RWPE1 (cell line): ENCODE data around the gene FEM1B.

Experiments
- CTCF ChIA-PET: fragments of 350-600 bp; sonication (Branson Sonifier 250); formaldehyde crosslinking; extraction: SDS; loops from one replicate; lab custom pipeline; 2021; lab: Yijun Ruan, JAX
- POLR2A ChIA-PET: fragments of 400-600 bp; formaldehyde crosslinking; extraction: SDS; loops from one replicate; lab custom pipeline; 2020; ENCODE audit warnings: antibody characterized with exemption; ENCODE audit not compliant: low non-redundant PET; lab: Yijun Ruan, JAX
- DNase-seq: peaks from one replicate; pipeline ENCODE4 v3.0.0; 2012; ENCODE audit warnings: low spot score
- H3K27ac ChIP-seq: fragments of 450-650 bp; 2 replicates; pipeline ENCODE4 v1.5.1; 2017
- TF ChIP-seq, protein P1 (sequence below): fragments of 450-650 bp; conservative IDR thresholded peaks from 2 replicates; pipeline ENCODE4 v1.5.1; 2017; ENCODE audit warnings: low read depth, mild to moderate bottlenecking

FEM1B gene

DNA sequence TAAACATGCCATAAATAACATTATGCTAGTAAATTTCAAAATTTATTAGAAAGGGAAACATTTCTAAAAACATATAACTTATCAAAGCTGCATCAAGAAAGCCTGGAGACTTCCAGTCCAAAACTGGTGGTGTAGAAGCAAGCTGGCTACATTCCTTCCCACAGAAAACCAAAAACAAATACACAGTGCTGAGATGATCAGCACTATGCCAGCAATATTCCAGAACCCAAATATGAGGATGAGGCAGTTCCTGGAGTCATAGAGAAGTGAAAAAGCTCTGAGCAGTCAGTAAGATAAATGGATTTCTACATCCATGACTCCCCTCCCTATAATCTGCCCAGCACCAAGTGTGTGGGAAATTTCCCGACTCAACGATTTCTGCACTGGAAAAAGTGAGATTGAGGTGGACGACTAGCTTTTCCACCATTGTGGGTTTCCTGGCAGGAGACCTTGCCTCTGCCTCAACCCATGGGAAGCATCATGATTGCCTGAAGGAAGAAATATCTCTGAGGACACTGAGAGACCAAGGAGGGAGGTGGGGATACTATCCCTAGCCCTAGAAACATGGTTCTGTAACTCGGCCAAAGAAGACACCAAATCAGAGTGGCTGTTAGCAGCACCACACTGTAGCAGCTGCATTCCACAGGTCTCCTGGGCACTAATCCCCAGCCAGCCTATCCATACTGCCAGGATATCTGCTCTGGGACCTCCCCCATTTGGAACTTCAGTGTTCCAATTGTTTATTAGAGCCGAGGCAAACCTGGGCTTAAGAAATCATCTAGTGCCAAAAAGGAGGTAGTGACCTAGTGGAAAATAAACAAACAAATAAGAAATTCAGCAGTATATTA, 36.2 kb upstream of the FEM1B start:
- POLR2A ChIA-PET = interaction anchor here (0.5 kb wide), 1 partner anchor 1493 kb away, joined by 3 read pairs; no protein-coding TSS in a partner anchor

GRCh38 chr15:68244235-68244634, 33.3 kb upstream of the FEM1B start:
- no peak for DNase-seq
- POLR2A ChIA-PET = no interaction called here
- CTCF ChIA-PET = interaction anchor here (0.6 to 1.9 kb wide), 4 partner anchors 9 to 370 kb away, joined by 3 to 9 read pairs (median 5); no protein-coding TSS in a partner anchor
- H3K27ac ChIP-seq = no peak overlapping the region
- TF ChIP-seq, protein P1, sequence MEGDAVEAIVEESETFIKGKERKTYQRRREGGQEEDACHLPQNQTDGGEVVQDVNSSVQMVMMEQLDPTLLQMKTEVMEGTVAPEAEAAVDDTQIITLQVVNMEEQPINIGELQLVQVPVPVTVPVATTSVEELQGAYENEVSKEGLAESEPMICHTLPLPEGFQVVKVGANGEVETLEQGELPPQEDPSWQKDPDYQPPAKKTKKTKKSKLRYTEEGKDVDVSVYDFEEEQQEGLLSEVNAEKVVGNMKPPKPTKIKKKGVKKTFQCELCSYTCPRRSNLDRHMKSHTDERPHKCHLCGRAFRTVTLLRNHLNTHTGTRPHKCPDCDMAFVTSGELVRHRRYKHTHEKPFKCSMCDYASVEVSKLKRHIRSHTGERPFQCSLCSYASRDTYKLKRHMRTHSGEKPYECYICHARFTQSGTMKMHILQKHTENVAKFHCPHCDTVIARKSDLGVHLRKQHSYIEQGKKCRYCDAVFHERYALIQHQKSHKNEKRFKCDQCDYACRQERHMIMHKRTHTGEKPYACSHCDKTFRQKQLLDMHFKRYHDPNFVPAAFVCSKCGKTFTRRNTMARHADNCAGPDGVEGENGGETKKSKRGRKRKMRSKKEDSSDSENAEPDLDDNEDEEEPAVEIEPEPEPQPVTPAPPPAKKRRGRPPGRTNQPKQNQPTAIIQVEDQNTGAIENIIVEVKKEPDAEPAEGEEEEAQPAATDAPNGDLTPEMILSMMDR = no peak

More for the DNA sequence above, 36.2 kb upstream of the FEM1B start:
- TF ChIP-seq, protein P1 = no peak
- CTCF ChIA-PET = no interaction called here
- no peak for DNase-seq
- H3K27ac ChIP-seq = no peak overlapping the region

DNA sequence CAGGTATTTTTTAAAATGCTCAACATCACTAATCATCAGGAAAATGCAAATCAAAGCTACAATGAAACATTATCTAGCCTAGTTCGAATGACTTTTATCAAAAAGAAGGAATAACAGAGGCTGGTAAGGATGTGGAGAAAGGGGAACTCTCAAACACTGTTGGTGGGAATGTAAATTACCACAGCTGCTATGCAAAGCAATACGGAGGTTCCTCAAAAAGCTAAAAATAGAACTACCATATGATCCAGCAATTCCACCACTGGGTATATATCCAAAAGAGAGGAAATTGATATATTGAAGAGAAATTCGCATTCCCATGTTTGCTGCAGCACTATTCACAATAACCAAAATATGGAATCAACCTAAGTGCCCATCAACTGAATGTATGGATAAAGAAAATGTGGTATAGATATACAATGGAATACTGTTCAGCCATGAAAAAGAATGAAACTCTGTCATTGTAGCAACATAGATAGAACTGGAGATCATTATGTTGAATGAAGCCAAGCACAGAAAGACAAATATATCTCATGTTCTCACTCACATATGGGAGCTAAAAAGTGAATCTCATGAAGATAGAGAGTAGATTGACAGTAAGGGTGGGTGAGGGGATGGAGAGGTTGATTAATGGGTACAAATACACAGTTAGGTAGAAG, 28.4 kb upstream of the FEM1B start:
- ChIA-PET POLR2A (no interaction called here), CTCF (interaction anchor here (0.6 to 0.9 kb wide), 2 partner anchors 57 to 627 kb away, joined by 3 read pairs; no protein-coding TSS in a partner anchor)
- TF ChIP-seq, protein P1 = no peak
- no peak for DNase-seq
- H3K27ac ChIP-seq = no peak overlapping the region

DNA sequence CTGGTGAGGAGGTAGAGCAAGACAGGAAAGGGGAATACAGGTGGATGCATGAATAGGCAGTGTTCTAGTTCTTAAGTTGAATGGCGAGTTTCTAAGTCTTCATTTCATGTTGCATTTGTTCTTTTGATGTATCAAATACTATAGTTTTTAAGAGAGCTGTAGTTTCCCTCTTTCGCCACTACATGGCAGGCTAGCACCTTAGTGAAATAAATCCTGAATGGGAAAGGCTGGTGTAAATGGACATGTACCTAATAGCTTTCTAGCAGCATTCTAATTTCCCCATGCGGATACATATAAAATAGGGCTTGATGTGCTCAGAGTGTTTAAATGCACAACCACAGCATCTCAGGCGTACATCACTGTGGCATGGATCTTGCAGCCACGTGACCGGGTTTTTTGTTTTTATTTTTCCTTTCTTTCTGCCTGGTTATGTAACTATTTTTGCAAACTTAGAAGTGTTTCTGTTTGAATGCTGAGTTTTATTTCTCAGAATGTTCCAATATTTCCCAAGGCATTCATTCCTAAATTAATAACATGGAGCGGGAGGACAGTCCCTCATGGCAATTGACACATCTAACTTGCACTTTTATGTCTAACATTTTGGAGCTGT, 24.5 kb upstream of the FEM1B start:
- peak; percentile 75 for DNase-seq
- TF ChIP-seq, protein P1 = peak; percentile 99
- H3K27ac ChIP-seq = no peak overlapping the region
- CTCF ChIA-PET = interaction anchor here (0.6 to 2.0 kb wide), 27 partner anchors 9 to 881 kb away, joined by 3 to 39 read pairs (median 5); partner anchors contain the start of gene FEM1B
- POLR2A ChIA-PET = interaction anchor here (0.7 to 1.0 kb wide), 2 partner anchors 11 to 24 kb away, joined by 4 to 5 read pairs; partner anchors contain the start of gene FEM1B

- DNase-seq = peak; percentile 84
- ChIA-PET CTCF (interaction anchor here (0.6 to 0.9 kb wide), 3 partner anchors 24 to 51 kb away, joined by 3 to 4 read pairs (median 3); no protein-coding TSS in a partner anchor), POLR2A (interaction anchor here (0.7 to 1.1 kb wide), 4 partner anchors 17 to 1493 kb away, joined by 4 to 13 read pairs (median 8); partner anchors contain the start of gene FEM1B)
- peak overlapping the region; percentile 97 for H3K27ac ChIP-seq
- TF ChIP-seq, protein P1 = no peak
Measured at GRCh38 chr15:68256675-68257450, 20.7 kb upstream of the FEM1B start.
